Liver (tissue), 3 donors: ENCODE data around the gene HACD2.

Experiments used
- GABPA ChIP-seq, 2 donors: IDR thresholded peaks in 1 of 2; conservative IDR thresholded peaks in 1 of 2; 2 replicates each; pipeline ENCODE4 v1.6.1; 2016; ENCODE audit warnings: antibody characterized with exemption in 2 of 2, mild to moderate bottlenecking in 1 of 2, moderate library complexity in 1 of 2
- MAX ChIP-seq: IDR thresholded peaks from 2 replicates; pipeline ENCODE4 v1.6.1; 2016; ENCODE audit warnings: antibody characterized with exemption
- RAD21 ChIP-seq, 2 donors: IDR thresholded peaks; 2 replicates each; pipeline ENCODE4 v1.6.1; 2016; ENCODE audit warnings: antibody characterized with exemption in 2 of 2, mild to moderate bottlenecking in 2 of 2
- REST ChIP-seq: IDR thresholded peaks from 2 replicates; pipeline ENCODE4 v1.6.1; 2016; ENCODE audit warnings: antibody characterized with exemption, mild to moderate bottlenecking
- TF ChIP-seq, protein P1 (sequence below): fragments of 150-350 bp; IDR thresholded peaks from 2 replicates; pipeline ENCODE4 v1.5.1; 2017; ENCODE audit warnings: improper control_type of control experiment, low read depth, low read length; ENCODE audit not compliant: missing input control
- donor health status: healthy.
- donor health status: healthy.

DNA sequence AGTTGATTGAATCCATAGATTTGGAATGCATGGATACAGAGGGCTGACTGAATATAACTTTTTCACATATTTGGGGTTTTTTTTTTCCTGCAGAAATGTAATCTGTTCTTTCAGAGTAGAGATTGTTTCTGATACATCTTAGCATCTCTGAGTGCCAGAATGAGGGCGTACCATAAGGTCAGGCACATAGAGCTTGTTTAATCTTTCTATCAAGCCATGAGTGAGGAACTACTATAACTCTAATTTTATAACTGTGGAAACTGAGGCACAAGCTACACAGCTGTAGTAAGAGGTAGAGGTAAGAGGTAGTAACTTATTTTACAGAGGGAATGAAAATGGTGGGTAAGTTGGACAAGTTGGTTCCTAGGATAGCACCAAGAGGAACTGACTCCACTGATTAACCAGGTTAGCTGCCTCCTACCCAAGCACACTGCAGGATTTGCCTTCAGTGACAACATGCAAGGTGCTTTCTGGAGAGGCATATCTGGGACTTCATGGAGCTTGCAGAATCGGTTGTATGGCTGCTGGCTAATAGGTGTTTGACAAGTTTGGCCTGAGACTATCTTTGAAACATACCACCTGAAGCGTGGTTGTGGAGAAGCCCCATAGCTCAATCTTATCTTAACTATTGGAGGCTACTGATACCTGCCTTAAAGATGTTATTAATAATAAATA lies 23.5 kb upstream of the HACD2 start:
- TF ChIP-seq GABPA (IDR thresholded peaks at IDR 0.05 in 1 of 2, conservative IDR thresholded peaks at IDR 0.05 in 1 of 2) (no peak), MAX (no peak), REST (no peak), RAD21 (IDR thresholded peaks at IDR 0.05) (no peak)
- TF ChIP-seq, protein P1, sequence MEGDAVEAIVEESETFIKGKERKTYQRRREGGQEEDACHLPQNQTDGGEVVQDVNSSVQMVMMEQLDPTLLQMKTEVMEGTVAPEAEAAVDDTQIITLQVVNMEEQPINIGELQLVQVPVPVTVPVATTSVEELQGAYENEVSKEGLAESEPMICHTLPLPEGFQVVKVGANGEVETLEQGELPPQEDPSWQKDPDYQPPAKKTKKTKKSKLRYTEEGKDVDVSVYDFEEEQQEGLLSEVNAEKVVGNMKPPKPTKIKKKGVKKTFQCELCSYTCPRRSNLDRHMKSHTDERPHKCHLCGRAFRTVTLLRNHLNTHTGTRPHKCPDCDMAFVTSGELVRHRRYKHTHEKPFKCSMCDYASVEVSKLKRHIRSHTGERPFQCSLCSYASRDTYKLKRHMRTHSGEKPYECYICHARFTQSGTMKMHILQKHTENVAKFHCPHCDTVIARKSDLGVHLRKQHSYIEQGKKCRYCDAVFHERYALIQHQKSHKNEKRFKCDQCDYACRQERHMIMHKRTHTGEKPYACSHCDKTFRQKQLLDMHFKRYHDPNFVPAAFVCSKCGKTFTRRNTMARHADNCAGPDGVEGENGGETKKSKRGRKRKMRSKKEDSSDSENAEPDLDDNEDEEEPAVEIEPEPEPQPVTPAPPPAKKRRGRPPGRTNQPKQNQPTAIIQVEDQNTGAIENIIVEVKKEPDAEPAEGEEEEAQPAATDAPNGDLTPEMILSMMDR, result no peak
